H9 (cell line): ENCODE measurements around the gene PCDHB10. TPM values are rescaled to one million over a fixed set of nuclear protein-coding genes. Genes with fewer than 3 reads are reported as not detected.
A peak's percentile ranks its signal among the peaks of the same experiment; 100 is the strongest.
"Not testable (repeated sequence)": the region's sequence is repeated elsewhere in the genome, so short reads cannot be mapped to it uniquely, and the experiment has no call there.

Source experiments
- DNase-seq: peaks from one replicate; pipeline ENCODE4 v3.0.0-alpha.2; 2017
- H2AFZ ChIP-seq: one replicate; pipeline ENCODE4 v1.6.1; 2013; ENCODE audit warnings: mild to moderate bottlenecking, low read length, control low read depth, moderate library complexity
- H2AK5ac ChIP-seq: 2 replicates; pipeline ENCODE4 v1.6.1; 2013; ENCODE audit warnings: low read length, control low read depth, mixed read lengths; ENCODE audit not compliant: insufficient read length
- H2BK120ac ChIP-seq: one replicate; pipeline ENCODE4 v1.6.1; 2013; ENCODE audit warnings: low read depth, mild to moderate bottlenecking, low read length, control low read depth, inconsistent platforms; ENCODE audit not compliant: poor library complexity, severe bottlenecking
- H2BK12ac ChIP-seq: 2 replicates; pipeline ENCODE4 v1.6.1; 2013; ENCODE audit warnings: low read length, control low read depth, mixed read lengths, low read depth; ENCODE audit not compliant: insufficient read length
- H2BK15ac ChIP-seq: 2 replicates; pipeline ENCODE4 v1.6.1; 2013; ENCODE audit warnings: low read depth, low read length, control low read depth
- H2BK20ac ChIP-seq: one replicate; pipeline ENCODE4 v1.6.1; 2013; ENCODE audit warnings: low read depth, mild to moderate bottlenecking, low read length, control low read depth, inconsistent platforms; ENCODE audit not compliant: poor library complexity, severe bottlenecking
- H2BK5ac ChIP-seq: 2 replicates; pipeline ENCODE4 v1.6.1; 2013; ENCODE audit warnings: low read length, control low read depth, mixed read lengths; ENCODE audit not compliant: insufficient read length
- H3K14ac ChIP-seq: 2 replicates; pipeline ENCODE4 v1.6.1; 2013; ENCODE audit warnings: low read length, control low read depth; ENCODE audit not compliant: insufficient read depth
- H3K18ac ChIP-seq: 2 replicates; pipeline ENCODE4 v1.6.1; 2013; ENCODE audit warnings: low read depth, mild to moderate bottlenecking, mixed read lengths, low read length, control low read depth; ENCODE audit not compliant: insufficient read length
- H3K23ac ChIP-seq: 2 replicates; pipeline ENCODE4 v1.6.1; 2013; ENCODE audit warnings: low read length, control low read depth, mixed read lengths, low read depth; ENCODE audit not compliant: insufficient read length
- H3K23me2 ChIP-seq: 2 replicates; pipeline ENCODE4 v1.6.1; 2013; ENCODE audit warnings: low read depth, mild to moderate bottlenecking, mixed read lengths, low read length, control low read depth; ENCODE audit not compliant: insufficient read length, poor library complexity, severe bottlenecking
- H3K27ac ChIP-seq: 2 replicates; pipeline ENCODE4 v1.5.1; 2013; ENCODE audit warnings: low read length, control low read depth, mixed read lengths, low read depth; ENCODE audit not compliant: insufficient read length
- H3K27me3 ChIP-seq: 2 replicates; pipeline ENCODE4 v1.6.1; 2013; ENCODE audit warnings: low read length, control low read depth, inconsistent platforms; ENCODE audit not compliant: insufficient read depth
- H3K4ac ChIP-seq: 2 replicates; pipeline ENCODE4 v1.6.1; 2013; ENCODE audit warnings: low read depth, mild to moderate bottlenecking, control low read depth, inconsistent platforms, low read length, moderate library complexity
- H3K4me1 ChIP-seq: 2 replicates; pipeline ENCODE4 v1.6.1; 2013; ENCODE audit warnings: low read length, control low read depth, inconsistent platforms; ENCODE audit not compliant: insufficient read depth
- H3K4me2 ChIP-seq: 2 replicates; pipeline ENCODE4 v1.6.1; 2013; ENCODE audit warnings: low read length, control low read depth, mixed read lengths; ENCODE audit not compliant: insufficient read length, insufficient read depth
- H3K56ac ChIP-seq: 2 replicates; pipeline ENCODE4 v1.6.1; 2013; ENCODE audit warnings: low read depth, mild to moderate bottlenecking, mixed read lengths, low read length, control low read depth; ENCODE audit not compliant: insufficient read length
- H3K79me1 ChIP-seq: 2 replicates; pipeline ENCODE4 v1.6.1; 2013; ENCODE audit warnings: low read depth, mild to moderate bottlenecking, moderate library complexity, low read length, control low read depth, inconsistent platforms; ENCODE audit not compliant: insufficient read depth, poor library complexity, severe bottlenecking
- H3K79me2 ChIP-seq: 2 replicates; pipeline ENCODE4 v1.6.1; 2013; ENCODE audit warnings: low read length, control low read depth, inconsistent platforms; ENCODE audit not compliant: insufficient read depth
- H3K9ac ChIP-seq: 2 replicates; pipeline ENCODE4 v1.6.1; 2013; ENCODE audit warnings: low read length, control low read depth, mixed read lengths; ENCODE audit not compliant: insufficient read length; ENCODE audit errors: extremely low read depth
- H3K9me3 ChIP-seq: one replicate; pipeline ENCODE4 v1.6.1; 2013; ENCODE audit warnings: low read depth, low read length, inconsistent platforms; ENCODE audit not compliant: control insufficient read depth
- H3T11ph ChIP-seq: one replicate; pipeline ENCODE4 v1.6.1; 2013; ENCODE audit warnings: mild to moderate bottlenecking, low read length, control low read depth, inconsistent platforms
- H4K20me1 ChIP-seq: one replicate; pipeline ENCODE4 v1.6.1; 2013; ENCODE audit not compliant: control insufficient read depth, insufficient read length, insufficient read depth
- H4K5ac ChIP-seq: 2 replicates; pipeline ENCODE4 v1.6.1; 2013; ENCODE audit warnings: low read depth, mild to moderate bottlenecking, mixed read lengths, low read length, control low read depth; ENCODE audit not compliant: insufficient read length
- H4K8ac ChIP-seq: replicated peaks from 2 replicates; pipeline ENCODE4 v1.6.1; 2013; ENCODE audit warnings: low read length, control low read depth, mixed read lengths, low read depth; ENCODE audit not compliant: insufficient read length
- H4K91ac ChIP-seq: 2 replicates; pipeline ENCODE4 v1.6.1; 2013; ENCODE audit warnings: low read depth, mild to moderate bottlenecking, moderate library complexity, mixed read lengths, low read length, control low read depth; ENCODE audit not compliant: insufficient read length
- H3K27ac Mint-ChIP-seq, 3 experiments: 2 replicates in 2 of 3; 3 replicates in 1 of 3; pipeline ENCODE4 v1.8.0; 2020 to 2021; ENCODE audit warnings: mixed read lengths in 3 of 3, mild to moderate bottlenecking in 1 of 3, moderate library complexity in 1 of 3
- H3K27me3 Mint-ChIP-seq: 2 replicates; pipeline ENCODE4 v1.8.0; 2021; ENCODE audit warnings: low read depth, mild to moderate bottlenecking, moderate library complexity, mixed read lengths
- H3K36me3 Mint-ChIP-seq, 3 experiments: 2 replicates in 2 of 3; 3 replicates in 1 of 3; pipeline ENCODE4 v1.8.0; 2020 to 2021; ENCODE audit warnings: low read depth in 3 of 3, mixed read lengths in 3 of 3; ENCODE audit not compliant: insufficient read depth in 1 of 3
- H3K4me1 Mint-ChIP-seq, 2 experiments: 2 replicates each; pipeline ENCODE4 v1.8.0; 2020; ENCODE audit warnings: mixed read lengths in 2 of 2
- H3K4me3 Mint-ChIP-seq, 2 experiments: 2 replicates in 1 of 2; 3 replicates in 1 of 2; pipeline ENCODE4 v1.8.0; 2020 to 2021; ENCODE audit warnings: mild to moderate bottlenecking in 2 of 2, mixed read lengths in 2 of 2, moderate library complexity in 1 of 2
- H3K9me3 Mint-ChIP-seq, 2 experiments: 2 replicates in 1 of 2; 3 replicates in 1 of 2; pipeline ENCODE4 v1.8.0; 2020; ENCODE audit warnings: mild to moderate bottlenecking in 2 of 2, mixed read lengths in 2 of 2, moderate library complexity in 1 of 2
- WGBS: extraction: QIAGEN DNeasy Blood & Tissue Kit; methylation state at CpG from one replicate; pipeline ENCODE4 v1.1.7; 2013; ENCODE audit warnings: missing lambda C conversion rate, low lambda C conversion rate, mixed read lengths; ENCODE audit not compliant: insufficient read length; ENCODE audit errors: extremely low coverage; 5-methylcytosine and 5-hydroxymethylcytosine counted together
- total RNA-seq: library from RNA; stranded (reverse); gene quantifications from 2 replicates; pipeline ENCODE4 v1.2.1, GENCODE V29; 2021
- TF ChIP-seq, protein P1 (sequence below): fragments of 200-600 bp; sonication (generic); conservative IDR thresholded peaks from 3 replicates; pipeline ENCODE4 v1.8.0; 2021; ENCODE audit warnings: antibody characterized with exemption, mild to moderate bottlenecking

The PCDHB10 gene
- total RNA-seq, 1 experiment from 2014 or later: 1.6 TPM

DNA sequence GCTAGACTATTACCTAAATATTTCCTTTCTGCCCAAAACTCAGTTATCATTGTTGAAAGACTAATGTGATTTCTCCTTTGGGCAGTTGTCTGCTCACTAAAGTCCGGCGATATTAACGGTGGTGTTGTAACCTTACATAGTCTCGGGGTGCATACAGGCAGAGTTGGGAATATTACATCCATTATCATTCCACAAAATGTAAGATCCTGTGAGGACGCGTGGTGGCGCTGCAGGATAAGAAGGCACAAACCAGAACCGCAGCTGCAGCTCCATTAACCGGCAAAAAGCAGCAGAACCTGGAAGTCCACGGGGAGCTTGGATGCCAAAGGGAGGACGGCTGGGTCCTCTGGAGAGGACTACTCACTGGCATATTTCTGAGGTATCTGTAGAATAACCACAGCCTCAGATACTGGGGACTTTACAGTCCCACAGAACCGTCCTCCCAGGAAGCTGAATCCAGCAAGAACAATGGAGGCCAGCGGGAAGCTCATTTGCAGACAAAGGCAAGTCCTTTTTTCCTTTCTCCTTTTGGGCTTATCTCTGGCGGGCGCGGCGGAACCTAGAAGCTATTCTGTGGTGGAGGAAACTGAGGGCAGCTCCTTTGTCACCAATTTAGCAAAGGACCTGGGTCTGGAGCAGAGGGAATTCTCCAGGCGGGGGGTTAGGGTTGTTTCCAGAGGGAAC lies 21.6 kb downstream of the PCDHB10 start, which contains the start of gene PCDHB13:
PCDHB13 (plus strand) TSS at position 264 of the 684 bp plus-strand sequence; CDS start at position 469, 205 bp downstream.
- not testable (repeated sequence) for H2BK12ac ChIP-seq, H4K20me1 ChIP-seq

DNA sequence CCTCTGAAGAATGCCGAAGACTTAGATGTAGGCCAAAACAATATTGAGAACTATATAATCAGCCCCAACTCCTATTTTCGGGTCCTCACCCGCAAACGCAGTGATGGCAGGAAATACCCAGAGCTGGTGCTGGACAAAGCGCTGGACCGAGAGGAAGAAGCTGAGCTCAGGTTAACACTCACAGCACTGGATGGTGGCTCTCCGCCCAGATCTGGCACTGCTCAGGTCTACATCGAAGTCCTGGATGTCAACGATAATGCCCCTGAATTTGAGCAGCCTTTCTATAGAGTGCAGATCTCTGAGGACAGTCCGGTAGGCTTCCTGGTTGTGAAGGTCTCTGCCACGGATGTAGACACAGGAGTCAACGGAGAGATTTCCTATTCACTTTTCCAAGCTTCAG lies 22.4 kb downstream of the PCDHB10 start:
- H2BK20ac ChIP-seq: not testable (repeated sequence)
- H3K27me3 Mint-ChIP-seq: peaks cover 16% of the 10 kb centered on the region

More for the DNA sequence above, 21.6 kb downstream of the PCDHB10 start, which contains the start of gene PCDHB13:
- not testable (repeated sequence) for H3K4ac ChIP-seq, H3K9me3 ChIP-seq, H4K8ac ChIP-seq, H3K79me1 ChIP-seq, H3K56ac ChIP-seq, H3K9ac ChIP-seq, H3K27ac ChIP-seq, H4K5ac ChIP-seq, H2BK15ac ChIP-seq, H3K23ac ChIP-seq, H2BK120ac ChIP-seq, H2BK5ac ChIP-seq, H3K79me2 ChIP-seq, H3K4me2 ChIP-seq, H3K14ac ChIP-seq, H2BK20ac ChIP-seq, H3K27me3 ChIP-seq, H3K18ac ChIP-seq, H2AFZ ChIP-seq, H2AK5ac ChIP-seq, H3K27ac Mint-ChIP-seq, H3K4me1 ChIP-seq, H3T11ph ChIP-seq, H4K91ac ChIP-seq, H3K23me2 ChIP-seq
- TF ChIP-seq, protein P1, sequence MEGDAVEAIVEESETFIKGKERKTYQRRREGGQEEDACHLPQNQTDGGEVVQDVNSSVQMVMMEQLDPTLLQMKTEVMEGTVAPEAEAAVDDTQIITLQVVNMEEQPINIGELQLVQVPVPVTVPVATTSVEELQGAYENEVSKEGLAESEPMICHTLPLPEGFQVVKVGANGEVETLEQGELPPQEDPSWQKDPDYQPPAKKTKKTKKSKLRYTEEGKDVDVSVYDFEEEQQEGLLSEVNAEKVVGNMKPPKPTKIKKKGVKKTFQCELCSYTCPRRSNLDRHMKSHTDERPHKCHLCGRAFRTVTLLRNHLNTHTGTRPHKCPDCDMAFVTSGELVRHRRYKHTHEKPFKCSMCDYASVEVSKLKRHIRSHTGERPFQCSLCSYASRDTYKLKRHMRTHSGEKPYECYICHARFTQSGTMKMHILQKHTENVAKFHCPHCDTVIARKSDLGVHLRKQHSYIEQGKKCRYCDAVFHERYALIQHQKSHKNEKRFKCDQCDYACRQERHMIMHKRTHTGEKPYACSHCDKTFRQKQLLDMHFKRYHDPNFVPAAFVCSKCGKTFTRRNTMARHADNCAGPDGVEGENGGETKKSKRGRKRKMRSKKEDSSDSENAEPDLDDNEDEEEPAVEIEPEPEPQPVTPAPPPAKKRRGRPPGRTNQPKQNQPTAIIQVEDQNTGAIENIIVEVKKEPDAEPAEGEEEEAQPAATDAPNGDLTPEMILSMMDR: peak; percentile 71
- no CpG with 5 or more reads among the region's 18 CpGs for WGBS
- peaks cover 12 to 31% (median 20%) of the 10 kb centered on the region in 3 experiments for H3K36me3 Mint-ChIP-seq
- H3K9me3 Mint-ChIP-seq: peaks cover 31 to 35% of the 10 kb centered on the region in 2 experiments
- peak; percentile 71 for DNase-seq
- H3K4me3 Mint-ChIP-seq: peak within 1 kb of the TSS in 1 of 2 experiments; percentile 48; a peak in 2 of 5 replicates
- H3K4me1 Mint-ChIP-seq: peaks cover 1 to 11% of the 10 kb centered on the region in 2 experiments; a peak in 3 of 4 replicates
- H3K27me3 Mint-ChIP-seq: peaks cover 16% of the 10 kb centered on the region

More for the DNA sequence above, 22.4 kb downstream of the PCDHB10 start:
- not testable (repeated sequence) for H3T11ph ChIP-seq, H3K4me1 ChIP-seq, H2BK15ac ChIP-seq, H3K27ac Mint-ChIP-seq, H3K9me3 ChIP-seq, H2BK12ac ChIP-seq, H3K4me3 Mint-ChIP-seq, H3K4ac ChIP-seq, H4K91ac ChIP-seq, H3K79me2 ChIP-seq, H3K9ac ChIP-seq, H4K8ac ChIP-seq, H3K23ac ChIP-seq, H4K5ac ChIP-seq, H3K79me1 ChIP-seq, H3K23me2 ChIP-seq, H2AFZ ChIP-seq, H2BK120ac ChIP-seq, H3K18ac ChIP-seq, H2AK5ac ChIP-seq, H3K27ac ChIP-seq, H3K4me2 ChIP-seq, H3K14ac ChIP-seq, H2BK5ac ChIP-seq, H3K4me1 Mint-ChIP-seq, DNase-seq, H3K56ac ChIP-seq, H4K20me1 ChIP-seq, H3K27me3 ChIP-seq
- WGBS: no CpG with 5 or more reads among the region's 12 CpGs
- H3K36me3 Mint-ChIP-seq: peaks cover 12 to 29% (median 20%) of the 10 kb centered on the region in 3 experiments
- peaks cover 29 to 33% of the 10 kb centered on the region in 2 experiments for H3K9me3 Mint-ChIP-seq
